NCI-H1105 (cell line): ENCODE data around the gene SEMA3A.

ENCODE experiments used
- DNase-seq: peaks from one replicate; lab custom pipeline; 2025; lab: John Stamatoyannopoulos, UW

The SEMA3A gene

GRCh38 chr7:84195295-84196060, 889 bp upstream of the SEMA3A start:
- DNase-seq, result no peak

- DNase-seq, result no peak
These were observed 842 bp downstream of the SEMA3A start for GRCh38 chr7:84193747-84194146.

- no peak for DNase-seq
These were observed 2.7 kb downstream of the SEMA3A start for GRCh38 chr7:84191842-84192241.

GRCh38 chr7:84191261-84191660, 3.3 kb downstream of the SEMA3A start:
- DNase-seq, result no peak

DNA sequence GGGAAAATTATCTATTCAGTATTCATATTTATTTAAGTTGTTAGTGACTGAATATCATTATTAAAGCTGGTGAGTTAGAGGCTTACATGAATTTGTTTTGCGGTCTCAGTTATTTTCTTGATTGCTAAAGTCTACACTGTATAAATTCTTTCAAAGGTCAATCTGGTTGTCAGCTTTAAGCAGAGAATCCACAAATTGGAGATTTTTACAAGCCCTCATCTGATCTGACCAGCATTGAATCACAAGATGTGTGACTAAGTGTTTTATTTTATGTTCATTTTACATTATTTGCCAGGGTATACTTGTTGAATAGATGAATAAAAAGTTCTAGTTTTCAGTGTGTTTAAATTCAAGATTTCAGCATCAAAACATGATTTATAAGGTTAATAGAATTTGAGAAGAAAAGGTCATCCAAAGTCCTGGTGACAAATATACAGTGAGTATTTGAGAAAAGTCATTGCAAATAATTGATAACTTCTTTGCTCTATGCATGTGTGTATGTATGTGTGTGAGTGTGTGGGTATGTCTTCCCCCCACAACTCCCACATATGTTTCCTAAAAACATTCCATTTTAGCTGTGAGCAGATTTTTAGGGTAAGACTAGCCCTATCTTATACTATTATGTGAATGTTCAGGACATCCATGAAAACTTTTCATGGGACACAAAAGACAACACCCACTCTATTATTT, 4.4 kb downstream of the SEMA3A start:
- DNase-seq, result no peak

DNA sequence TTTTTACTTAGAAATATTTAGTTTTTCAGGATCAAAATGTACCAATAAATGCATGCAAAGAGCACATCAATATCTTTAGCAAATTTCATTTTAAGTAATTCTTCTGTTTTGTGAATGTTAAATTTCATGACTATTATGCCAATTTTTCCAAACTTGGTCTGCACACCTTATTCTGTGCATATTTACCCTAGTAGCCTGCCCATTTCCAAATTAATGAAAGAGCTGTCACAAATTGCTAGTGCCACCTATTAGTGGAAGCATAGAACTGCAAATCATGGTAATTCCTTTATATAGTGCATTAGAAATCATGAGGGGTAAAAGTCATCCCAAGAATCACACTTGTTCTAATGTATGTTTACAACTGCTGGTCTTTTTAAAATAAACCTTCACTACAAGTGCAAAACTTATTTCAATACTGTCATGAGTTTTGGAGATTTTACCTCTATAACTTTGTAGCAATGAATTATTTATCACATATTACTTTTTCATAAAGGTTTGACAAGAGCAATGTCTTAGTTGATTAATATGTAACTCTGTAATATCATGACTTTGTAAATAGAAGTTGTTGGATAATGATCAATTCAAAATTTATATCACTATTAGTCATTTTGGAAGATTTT, 5.7 kb downstream of the SEMA3A start:
- DNase-seq, result no peak

DNA sequence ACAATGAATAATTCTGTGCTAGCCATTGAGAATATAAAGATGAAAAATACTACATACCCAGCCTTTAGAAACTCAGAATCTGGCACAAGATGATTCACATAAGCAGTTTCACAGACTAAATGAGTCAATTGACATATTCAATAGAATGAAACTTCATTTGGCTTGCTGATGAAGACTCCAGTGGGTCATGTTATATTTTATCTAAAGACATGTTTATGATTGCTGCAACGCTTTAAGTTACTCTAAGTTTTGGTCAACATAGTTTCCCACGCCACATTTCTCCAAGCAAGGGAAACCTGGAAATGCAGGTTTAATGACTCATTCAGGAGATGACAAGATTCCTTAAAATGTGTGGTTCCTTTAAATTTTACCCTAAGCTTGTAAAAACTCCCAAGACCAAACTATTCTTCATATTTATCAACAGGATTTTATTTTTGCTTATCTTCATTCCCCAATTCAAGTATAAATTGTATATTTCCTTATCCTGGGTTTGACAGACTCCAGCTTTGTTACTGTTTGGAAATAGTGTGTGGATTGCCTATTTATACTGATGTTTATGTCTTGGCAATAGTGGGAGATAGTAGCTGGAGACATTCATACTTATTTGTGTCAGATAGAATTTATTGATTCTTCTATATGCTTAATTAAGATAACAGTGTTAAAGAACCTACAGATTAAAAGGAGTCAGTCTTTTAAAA, 6.6 kb downstream of the SEMA3A start:
- no peak for DNase-seq

DNA sequence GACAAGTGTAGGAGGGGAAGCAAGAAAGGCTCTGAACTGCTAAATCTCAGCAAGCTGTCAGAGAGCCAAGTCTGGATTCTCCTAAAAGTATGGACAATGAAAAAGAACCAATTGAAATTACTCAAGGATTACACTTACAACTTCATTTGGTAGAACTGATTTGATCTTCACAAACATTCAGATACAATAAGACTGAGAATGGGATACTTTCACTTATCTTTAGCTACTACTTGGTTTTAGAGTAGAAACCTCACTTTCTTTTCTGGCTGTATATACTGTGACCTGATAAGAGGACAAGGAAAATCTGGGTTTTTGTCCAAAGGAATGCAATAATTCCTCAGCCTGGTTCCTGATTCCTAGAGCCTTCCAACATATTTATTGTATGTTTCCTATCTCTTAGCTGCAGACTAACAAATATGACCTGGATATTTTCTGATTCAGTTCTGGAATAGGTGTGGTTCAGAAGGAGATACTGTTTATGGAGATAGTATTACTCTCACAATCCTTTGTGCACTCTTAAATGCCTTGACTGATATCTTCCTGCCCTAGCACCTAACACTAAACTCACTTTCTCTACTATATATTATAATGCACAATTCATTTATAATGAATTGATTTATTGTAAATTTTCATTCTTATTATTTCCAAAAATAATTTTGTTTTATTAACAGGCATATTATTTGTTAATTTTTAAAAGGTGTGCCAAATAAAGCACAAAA, 7.3 kb downstream of the SEMA3A start:
- DNase-seq, result no peak

DNA sequence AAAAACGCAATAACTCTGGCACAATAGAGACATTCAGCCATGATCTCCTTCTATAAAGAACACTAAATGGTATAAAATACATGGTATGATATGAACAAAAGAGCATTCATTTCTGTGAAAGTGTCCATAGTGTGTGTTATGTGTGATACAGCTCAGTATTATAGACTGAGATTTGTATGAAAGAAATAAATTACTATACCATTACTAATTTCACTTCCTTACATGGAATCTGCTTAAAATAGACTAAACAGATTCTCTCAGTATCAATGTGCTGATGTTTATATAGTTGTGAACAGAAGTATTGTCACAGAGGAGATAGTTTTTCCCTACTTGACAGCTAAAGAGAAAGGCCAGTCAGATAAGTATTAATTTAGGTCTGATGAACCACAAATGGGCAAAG, 10.8 kb downstream of the SEMA3A start:
- no peak for DNase-seq

GRCh38 chr7:84182301-84182700, 12.3 kb downstream of the SEMA3A start:
- no peak for DNase-seq

DNA sequence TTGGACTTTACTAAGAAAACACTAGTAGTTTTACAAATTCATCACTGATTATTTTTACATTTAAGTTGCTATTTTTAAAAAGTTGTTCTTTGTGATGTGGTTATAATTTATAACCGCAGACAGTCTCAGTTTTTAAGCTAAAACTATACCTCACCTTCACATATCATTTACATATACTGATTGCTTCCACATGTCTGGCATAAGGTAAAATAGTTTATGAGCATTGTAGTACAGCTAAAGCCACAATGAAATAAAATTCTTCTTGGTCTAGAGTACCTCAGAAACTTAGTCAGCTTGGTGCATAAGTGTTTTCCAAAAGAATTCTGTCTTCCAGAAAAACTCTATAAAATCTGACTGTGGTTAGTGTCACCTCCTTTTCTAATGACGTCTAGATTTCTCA, 13.0 kb downstream of the SEMA3A start:
- no peak for DNase-seq

DNA sequence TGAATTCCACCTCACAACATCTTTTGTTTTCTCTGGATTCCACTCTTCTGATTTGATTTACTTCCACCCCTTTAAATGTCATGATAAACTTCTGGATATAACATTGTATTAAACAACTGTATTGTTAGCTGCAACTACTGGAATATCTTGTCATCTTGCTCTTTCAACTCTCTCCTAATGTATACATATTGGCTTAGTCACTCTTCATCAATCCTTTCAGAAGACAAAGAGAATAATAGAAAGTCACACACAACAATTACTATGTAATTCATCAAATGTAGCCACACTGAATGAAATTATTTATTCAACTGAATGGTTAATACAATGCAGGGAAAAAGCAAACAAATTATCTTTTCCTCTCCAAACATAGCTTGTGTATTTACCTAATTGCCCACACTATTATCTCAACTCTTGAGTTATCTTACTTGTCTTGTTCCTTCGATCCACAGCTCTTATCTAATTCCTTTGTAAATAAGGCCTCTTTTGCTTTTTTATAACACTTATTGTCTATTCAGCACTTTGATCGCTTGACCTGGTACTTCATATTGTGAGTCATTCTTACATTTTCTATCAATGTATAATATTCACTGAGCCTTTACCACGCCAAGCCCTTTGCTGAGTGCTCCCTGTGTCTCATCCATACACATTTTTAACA, 16.7 kb downstream of the SEMA3A start:
- peak; percentile 47 for DNase-seq

DNA sequence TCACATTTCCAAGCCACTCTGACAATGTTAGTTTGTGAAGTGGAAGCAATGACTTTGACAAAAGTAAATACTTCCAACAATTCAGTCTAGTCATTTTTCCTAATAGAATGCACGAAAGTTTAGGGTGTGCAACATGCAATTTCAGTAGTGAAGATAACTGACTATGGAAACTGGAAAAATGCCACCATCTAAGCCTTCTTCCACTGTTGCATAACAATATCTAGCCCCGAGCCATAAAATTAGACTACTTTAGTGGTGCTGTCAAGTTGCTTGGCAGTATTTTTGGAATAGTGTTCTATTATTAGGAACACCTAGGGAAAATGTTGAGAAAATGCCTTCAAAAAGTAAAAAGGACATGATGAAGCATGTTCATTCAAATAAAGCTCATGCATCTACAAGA, 17.9 kb downstream of the SEMA3A start:
- no peak for DNase-seq

DNA sequence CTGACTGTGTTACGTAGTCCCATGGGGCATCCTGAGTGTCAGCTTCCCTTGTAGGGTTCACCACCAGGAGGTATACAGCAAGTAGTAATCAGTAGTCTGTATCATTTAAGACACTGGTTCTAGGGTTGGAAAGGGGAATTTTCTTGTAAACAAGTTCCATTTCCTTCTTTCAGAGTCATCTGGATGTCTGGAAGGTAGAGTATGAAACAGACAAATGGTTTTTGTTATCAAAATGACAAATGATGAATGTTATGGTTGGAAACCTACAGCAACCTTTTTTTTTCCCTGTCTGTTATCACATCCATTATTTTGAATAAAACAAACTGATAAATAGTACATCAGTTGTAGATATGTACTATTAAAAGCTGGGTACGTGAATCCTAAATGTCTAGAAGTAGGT, 19.1 kb downstream of the SEMA3A start:
- no peak for DNase-seq

GRCh38 chr7:84170646-84171045, 23.9 kb downstream of the SEMA3A start:
- DNase-seq, result no peak

- no peak for DNase-seq
These were observed 32.0 kb downstream of the SEMA3A start for GRCh38 chr7:84162584-84162983.

DNA sequence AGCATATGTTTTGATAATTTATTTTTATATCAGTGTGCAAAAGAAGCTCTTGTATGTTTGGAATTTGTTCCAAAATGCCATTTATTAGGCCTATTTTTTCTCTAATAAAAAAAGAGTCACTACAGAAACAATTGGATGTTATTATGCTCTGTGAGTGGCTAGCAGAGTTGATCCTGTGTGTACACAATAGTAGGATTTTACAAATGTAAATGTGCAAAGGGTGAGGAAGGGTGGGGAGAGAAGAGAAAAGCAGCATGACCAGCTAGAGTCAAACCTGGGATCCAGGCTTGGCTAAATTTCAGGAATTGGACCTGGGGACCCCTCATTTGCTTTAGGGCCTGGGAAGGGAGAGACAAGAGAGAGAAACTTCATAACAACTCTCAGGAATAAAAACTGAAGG, 32.5 kb downstream of the SEMA3A start:
- no peak for DNase-seq

DNA sequence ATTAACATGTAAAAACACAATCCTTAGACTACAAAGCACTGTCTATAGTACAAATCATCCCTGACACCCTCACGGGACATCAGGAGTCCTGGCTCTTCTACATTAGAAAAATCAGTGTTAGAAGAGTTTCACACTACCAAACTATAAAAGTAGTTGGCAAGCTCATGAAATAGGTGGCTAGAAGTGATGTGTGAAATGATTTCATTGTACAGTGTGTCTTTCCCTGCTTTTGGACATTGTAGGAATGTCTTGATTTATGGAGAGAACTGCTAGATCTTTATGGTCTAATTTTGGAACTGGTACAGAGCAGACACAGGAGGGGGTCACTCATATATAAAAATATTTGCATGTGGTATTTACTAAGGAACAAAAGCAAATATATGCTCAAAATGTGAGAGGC, 33.2 kb downstream of the SEMA3A start:
- no peak for DNase-seq

DNA sequence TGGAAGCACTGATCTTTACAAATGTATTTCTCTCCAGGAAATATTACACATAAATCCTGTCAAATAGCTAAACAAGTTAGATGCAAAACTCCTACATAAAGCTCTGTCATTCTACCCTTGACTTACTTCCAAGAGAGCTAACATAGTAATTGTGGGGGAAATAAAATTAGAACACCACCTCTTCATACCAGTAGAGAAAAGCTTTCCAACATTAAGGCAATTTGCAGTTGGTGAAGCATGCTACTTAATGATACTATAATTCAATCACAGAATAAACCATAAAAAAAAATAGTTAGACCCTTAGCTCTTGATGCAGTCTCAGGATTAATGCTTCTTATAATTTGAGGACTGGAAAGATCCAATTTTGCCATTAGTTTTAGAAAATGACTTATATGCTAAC, 35.2 kb downstream of the SEMA3A start:
- no peak for DNase-seq

DNA sequence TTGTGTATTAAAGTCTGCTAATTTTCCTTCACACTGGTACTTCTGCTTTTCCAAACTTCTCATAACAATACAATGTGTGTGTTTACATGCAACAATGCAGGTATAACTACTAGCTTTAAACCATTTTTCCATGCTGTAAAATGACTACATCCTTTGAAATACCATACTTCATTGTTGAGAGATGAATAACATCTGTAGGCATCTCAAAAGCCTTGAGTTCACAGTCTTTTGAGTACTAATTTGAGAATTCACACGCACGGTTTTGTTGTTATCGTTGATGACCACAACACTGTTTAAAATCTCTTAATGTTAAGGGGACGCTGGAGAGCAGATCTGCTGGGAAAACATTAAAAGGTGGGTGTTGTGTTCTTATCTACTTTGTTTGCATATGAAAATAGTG, 37.4 kb downstream of the SEMA3A start:
- DNase-seq, result no peak

DNA sequence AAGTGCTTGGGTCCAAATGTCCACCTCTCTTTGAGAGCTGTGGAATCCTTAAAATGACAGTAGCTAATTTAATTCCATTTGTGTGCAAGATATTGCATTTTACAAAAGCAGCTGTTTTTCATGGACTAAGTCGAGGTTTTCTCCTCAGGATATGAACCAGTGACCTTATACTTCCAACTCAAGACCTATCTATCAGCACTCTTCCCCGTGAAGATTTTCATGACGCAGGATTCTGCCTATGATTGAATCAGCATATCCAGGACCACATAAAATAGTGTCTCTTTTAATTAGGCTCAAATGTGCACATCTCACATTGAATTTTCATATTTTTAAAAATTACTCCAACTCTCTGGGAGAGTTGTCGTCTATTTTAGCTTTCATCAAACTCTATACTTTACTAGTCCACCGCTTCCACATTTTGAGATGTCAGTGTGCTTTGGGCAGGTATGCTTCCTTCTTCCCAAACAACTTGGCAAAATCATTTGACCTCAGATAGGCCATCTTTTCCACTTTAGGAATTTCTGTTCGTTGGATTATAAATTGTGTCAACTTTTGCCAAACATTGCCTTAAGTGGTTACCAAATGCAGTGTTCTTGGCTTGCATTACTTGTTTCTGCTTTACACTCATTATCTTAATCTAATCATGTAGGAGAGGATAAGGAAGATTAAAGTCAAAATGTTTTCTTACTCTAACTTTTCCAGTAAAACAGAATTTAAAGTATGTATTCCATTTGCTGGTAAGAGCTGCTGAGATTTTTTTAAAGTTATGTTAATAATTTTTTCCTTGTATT, 39.4 kb downstream of the SEMA3A start:
- no peak for DNase-seq
